AG10803 (cell line): ENCODE measurements around the gene NPHP4.

ENCODE experiments used
- DNase-seq: peaks from one replicate; pipeline ENCODE4 v3.0.0; 2010; ENCODE audit warnings: low read depth
- H3K4me3 ChIP-seq: 2 replicates; pipeline ENCODE4 v1.5.1; 2011; ENCODE audit warnings: mild to moderate bottlenecking, low read length, control low read depth
- CTCF ChIP-seq: conservative IDR thresholded peaks from 2 replicates; pipeline ENCODE4 v1.5.1; 2011; ENCODE audit warnings: mild to moderate bottlenecking, low read length, control low read depth, inconsistent platforms

Gene NPHP4

GRCh38 chr1:5969168-5969567 is 23.1 kb downstream of the NPHP4 start:
- no peak for TF ChIP-seq CTCF
- DNase-seq: no peak
- H3K4me3 ChIP-seq: no peak overlapping the region

GRCh38 chr1:5968161-5968736 is 24.0 kb downstream of the NPHP4 start:
- H3K4me3 ChIP-seq: no peak overlapping the region
- no peak for TF ChIP-seq CTCF
- no peak for DNase-seq

GRCh38 chr1:5967351-5968160 is 24.7 kb downstream of the NPHP4 start:
- no peak overlapping the region for H3K4me3 ChIP-seq
- no peak for TF ChIP-seq CTCF
- DNase-seq: peak; percentile 75

- no peak for TF ChIP-seq CTCF
- no peak overlapping the region for H3K4me3 ChIP-seq
- no peak for DNase-seq
Measured at GRCh38 chr1:5966543-5967205, 25.6 kb downstream of the NPHP4 start.

- no peak for DNase-seq
- no peak for TF ChIP-seq CTCF
- no peak overlapping the region for H3K4me3 ChIP-seq
Measured at GRCh38 chr1:5965586-5966131, 26.6 kb downstream of the NPHP4 start.

GRCh38 chr1:5962265-5963105 is 29.7 kb downstream of the NPHP4 start:
- DNase-seq: no peak
- H3K4me3 ChIP-seq: no peak overlapping the region
- no peak for TF ChIP-seq CTCF
